HG02884 (cell line): ENCODE measurements around the gene RNASET2.
"Not testable (repeated sequence)": the region's sequence is repeated elsewhere in the genome, so short reads cannot be mapped to it uniquely, and the experiment has no call there.

Experiments used
- ATAC-seq: cut with Tn5 transposase; IDR thresholded peaks from one replicate; pipeline ENCODE4 v1.9.1; 2021; ENCODE audit warnings: mild to moderate bottlenecking, moderate library complexity; ENCODE audit not compliant: unreplicated experiment

Gene RNASET2

GRCh38 chr6:166929542-166930189, 26.7 kb downstream of the RNASET2 start:
- no peak for ATAC-seq

GRCh38 chr6:166928644-166929541, 27.5 kb downstream of the RNASET2 start:
- no peak for ATAC-seq

DNA sequence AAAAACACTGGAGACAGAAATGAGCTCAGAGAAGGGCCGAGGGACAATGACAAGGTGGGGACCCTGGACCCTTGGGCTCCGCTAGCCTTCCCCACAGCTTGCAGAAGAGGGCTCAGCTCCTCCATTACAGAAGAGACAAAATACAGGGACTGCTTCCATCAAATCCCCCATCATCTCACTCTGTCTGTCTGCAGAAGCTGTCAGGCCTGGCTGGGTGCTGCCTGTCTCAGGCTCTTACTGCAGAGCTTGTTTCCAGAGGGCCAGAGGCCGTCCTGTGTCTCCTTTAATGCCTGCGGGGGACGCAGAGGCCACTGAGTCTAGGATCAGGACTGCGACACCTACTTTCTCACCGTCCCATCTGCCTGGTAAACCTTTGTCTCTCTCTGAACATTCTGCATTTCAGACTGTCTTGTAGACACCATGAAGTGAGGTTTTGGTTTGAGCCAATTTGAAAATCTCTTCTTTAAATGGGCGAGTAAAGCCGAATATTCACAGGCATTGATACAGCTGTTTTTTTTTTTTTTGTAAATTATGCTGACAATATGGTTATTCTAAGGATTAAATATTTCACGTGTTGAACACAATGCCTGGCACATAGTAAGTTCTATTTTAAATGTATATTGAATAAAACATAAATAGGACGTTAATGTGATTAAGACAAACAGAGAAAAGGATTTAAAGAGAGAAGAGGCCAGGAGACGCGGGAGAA, 28.3 kb downstream of the RNASET2 start:
- ATAC-seq, result no peak

DNA sequence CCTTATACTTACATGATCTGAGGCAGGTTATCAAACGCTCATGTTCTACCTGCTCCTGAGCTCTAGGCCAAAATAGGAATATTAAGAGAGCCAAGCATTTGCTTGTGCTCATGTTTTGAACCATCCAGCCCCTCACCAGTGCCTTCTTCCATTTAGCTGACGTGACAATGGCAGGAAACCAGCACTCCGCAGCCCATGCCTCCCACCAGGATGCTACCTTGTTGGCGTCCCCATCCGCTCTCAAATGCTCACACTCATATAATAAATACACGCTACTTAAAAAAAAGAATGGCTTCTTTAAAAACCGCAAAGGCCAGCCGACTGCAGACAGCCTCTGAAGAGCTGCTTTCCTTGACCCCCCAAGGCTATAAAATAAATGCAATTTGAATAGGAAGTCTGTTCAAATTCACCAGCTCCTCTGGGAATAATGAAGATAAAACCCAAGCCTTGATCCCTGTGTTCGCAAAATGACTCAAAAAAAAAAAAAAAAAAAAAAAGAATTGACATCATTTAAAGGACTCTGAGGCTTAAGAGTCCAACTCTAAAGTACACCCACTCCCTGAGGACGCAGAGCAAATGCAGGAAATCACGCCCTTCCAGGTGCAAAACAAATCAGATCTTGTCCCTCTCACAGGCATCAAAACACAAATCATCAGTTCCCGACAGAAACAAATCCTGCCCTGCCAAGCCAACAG, 29.0 kb downstream of the RNASET2 start:
- ATAC-seq, result no peak

- ATAC-seq, result no peak
Observed at GRCh38 chr6:166926748-166927147, 29.6 kb downstream of the RNASET2 start.

DNA sequence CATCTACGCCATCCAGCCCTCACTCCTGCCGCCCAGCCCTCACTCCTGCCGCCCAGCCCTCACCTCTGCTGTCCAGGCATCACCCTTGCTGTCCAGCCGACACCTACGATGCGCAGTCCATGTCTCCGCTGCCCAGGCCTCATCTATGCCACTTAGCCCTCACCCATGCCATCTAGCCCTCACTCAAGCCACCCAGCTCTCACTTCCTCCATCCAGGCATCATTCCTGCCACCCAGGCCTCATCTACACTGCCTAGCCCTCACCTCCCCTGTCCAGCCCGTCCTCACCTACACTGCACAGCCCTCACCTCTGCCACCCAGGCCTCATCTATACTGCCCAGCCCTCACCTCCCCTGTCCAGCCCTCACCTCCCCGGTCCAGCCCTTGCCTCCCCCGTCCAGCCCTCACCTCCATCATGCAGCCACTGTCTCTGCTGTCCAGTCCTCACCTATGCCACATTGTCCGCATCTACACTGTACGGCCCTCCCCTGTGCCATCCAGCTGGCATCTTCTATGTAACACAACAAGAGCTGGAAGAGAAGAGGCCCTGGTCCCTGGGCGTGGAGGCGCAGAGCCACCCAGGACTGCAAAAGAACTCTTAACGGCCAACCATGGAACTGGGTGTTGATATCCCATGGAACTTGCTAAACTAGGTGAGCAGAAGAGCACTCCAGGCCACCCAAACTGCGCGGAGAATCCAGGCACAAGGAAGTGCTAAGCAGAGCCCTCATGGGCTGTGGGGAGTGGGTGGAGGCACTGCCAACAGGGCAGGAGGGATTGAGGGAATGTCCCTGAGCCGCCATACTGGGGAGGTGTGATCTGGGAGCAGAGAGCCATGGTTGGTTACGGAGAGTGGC, 31.0 kb downstream of the RNASET2 start:
- ATAC-seq, result no peak

DNA sequence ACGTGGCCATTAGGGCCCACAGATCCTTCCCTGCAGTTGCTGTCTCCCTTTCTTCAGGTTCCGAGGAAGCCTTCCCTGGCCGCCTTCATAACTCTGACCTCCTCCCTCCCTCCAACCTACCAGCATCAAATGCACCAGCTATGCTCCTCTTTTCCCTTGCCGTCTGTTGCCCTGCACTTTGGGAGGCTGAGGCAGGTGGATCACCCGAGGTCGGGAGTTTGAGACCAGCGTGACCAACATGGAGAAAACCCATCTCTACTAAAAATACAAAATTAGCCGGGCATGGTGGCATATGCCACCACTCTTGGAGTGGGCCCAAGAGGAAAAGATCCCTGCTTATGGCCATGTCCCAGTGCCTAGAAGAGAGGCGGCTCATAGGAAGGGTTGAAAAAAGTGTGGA, 31.8 kb downstream of the RNASET2 start:
- no peak for ATAC-seq

DNA sequence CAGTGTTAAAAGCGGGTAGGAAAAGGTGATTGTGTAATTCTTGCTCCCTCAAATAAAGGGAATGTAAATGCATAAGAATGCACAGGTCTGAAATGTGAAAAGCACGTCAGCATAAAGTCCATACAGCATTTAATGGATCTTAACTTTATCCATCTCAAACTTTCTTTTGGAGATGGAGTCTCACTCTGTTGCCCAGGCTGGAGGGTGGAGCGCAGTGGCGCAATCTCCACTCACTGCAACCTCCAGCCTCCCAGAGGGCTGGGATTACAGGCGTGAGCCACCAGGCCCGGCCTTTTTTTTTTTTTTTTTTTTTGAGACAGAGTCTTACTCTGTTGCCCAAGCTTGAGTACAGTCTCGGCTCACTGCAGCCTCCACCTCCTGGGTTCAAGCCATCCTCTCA, 33.4 kb downstream of the RNASET2 start:
- ATAC-seq, result no peak

- ATAC-seq, result no peak
Observed at GRCh38 chr6:166921570-166921969, 34.8 kb downstream of the RNASET2 start.

DNA sequence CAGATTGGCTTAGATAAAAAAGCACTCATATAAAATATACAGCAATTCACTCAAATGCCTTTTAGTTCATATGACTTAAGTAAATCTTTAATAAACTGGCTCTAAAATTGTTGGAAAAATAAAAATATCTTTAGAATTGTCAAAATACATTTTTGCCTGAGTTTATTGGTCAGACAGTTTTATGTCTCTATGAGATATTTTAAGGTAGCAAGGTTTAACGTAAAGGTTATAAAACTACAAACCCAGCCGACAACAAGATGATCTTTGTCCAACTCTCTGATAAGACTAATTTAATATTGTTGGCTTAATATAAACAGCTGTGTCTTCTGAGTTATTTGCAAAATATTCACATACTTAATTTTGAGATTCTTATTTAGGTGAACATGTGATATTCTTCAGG, 39.5 kb downstream of the RNASET2 start:
- no peak for ATAC-seq

GRCh38 chr6:166915484-166915883, 40.9 kb downstream of the RNASET2 start:
- ATAC-seq, result not testable (repeated sequence)

DNA sequence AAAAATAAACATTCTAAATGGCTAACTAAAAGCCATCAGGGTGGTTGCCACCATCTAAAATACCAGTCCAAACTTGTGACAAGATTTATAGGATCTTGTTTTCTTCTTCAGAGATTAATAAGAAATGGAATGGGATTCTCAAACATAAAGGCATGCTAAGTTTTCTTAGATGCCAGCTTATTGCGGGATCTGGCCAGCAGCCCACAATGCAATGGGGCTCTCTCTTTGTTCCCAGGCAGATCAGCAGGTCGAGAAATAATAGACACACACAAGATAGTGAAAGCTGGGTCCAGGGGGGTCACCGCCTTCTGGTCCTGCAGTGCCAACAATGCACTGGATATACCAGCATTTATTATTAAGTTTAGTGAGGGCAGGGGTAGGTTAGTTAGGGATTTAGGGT, 41.4 kb downstream of the RNASET2 start:
- ATAC-seq, result not testable (repeated sequence)

DNA sequence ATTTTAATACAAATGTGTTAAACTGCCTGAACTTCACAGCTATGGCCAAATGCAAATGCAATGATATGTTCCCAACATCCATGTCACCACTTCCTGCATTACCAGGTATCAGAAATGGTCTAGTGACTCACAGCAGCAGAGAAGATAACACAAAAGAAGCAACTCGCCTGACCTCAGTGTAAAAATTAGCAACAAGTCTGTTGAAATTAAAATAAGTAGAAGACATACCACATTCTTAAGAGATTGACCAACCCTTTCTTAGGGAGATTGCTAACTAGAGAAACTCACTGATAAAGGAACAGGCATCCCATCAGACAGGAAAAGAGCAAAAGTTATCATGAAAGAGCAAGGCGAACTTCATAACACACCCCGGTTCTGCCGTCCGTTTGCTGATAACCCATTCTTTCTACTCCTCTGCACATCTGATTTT, 45.1 kb downstream of the RNASET2 start:
- ATAC-seq, result no peak

- no peak for ATAC-seq
Observed at GRCh38 chr6:166910601-166911000, 45.7 kb downstream of the RNASET2 start.

DNA sequence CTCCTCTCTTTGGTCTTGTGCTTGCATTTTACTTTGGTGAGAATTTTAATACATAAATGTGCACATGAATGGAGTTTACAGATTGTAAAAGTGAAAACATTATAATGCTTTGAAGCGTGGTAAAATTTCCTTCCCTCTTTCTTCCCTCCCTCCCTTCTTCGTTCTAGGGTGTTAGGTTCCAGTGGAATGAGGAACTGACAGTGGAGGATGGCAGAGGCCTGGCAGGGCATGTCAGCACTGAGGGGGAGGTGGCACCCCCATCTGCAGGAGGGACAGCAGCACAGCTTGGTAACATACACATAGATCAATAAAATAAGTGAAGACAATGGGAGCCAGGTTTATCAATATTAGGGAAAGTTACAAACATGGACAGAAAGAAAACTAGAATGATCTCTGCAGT, 47.5 kb downstream of the RNASET2 start:
- ATAC-seq, result no peak

GRCh38 chr6:166907871-166908806, 48.2 kb downstream of the RNASET2 start:
- ATAC-seq, result no peak

DNA sequence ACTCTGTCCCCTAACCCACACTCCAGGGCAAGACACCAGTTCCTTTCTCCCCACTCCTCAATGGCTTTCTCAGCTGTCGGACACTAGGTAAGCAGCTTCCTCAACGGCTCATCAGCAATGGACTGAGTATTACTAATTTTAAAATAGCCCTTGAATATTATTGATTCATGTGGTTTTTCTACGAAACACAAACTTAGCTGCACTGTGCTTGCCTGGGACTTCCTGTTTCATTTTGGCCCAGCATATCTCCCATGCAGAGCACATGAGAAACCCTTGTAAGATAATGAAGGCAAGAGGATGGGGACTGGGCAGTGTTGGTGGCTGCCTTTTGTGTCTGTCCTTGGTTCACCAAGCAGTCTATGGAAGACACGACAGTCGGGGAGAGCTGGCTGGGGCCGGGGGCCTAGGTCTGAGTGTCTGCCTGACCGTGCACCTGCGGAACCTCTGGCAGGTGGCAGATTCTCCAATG, 48.9 kb downstream of the RNASET2 start:
- peak; percentile 90 for ATAC-seq

GRCh38 chr6:166906376-166907044, 49.8 kb downstream of the RNASET2 start:
- no peak for ATAC-seq
